Transverse colon (tissue), 4 donors: ENCODE data around the gene ROGDI. TPM values are rescaled to one million over a fixed set of nuclear protein-coding genes. Genes with fewer than 3 reads are reported as not detected.

ENCODE experiments used
- DNase-seq: peaks from one replicate; pipeline ENCODE4 v3.0.0-alpha.2; 2019
- H3K27ac ChIP-seq, 4 donors: fragments of 200-600 bp; sonication (generic); 2 replicates each; pipeline ENCODE4 v1.5.1; 2016 to 2018; ENCODE audit warnings: inconsistent platforms in 4 of 4
- H3K27me3 ChIP-seq: fragments of 200-600 bp; sonication (generic); 2 replicates; pipeline ENCODE4 v1.5.1; 2017; ENCODE audit warnings: inconsistent platforms
- H3K36me3 ChIP-seq, 4 donors: fragments of 200-600 bp; sonication (generic); 2 replicates each; pipeline ENCODE4 v1.5.1; 2017 to 2019; ENCODE audit warnings: inconsistent platforms in 4 of 4
- H3K4me1 ChIP-seq, 4 donors: fragments of 200-600 bp; sonication (generic); 2 replicates each; pipeline ENCODE4 v1.5.1; 2017 to 2020; ENCODE audit warnings: inconsistent platforms in 4 of 4
- H3K4me3 ChIP-seq, 4 donors: fragments of 200-600 bp; sonication (generic); 1 replicate in 1 of 4; 2 replicates in 3 of 4; pipeline versions ENCODE4 v1.5.1 to v1.6.1; 2017 to 2019; ENCODE audit warnings: inconsistent platforms in 4 of 4
- H3K9me3 ChIP-seq, 2 donors: fragments of 200-600 bp; sonication (generic); 2 replicates each; pipeline ENCODE4 v1.5.1; 2017 to 2019; ENCODE audit warnings: inconsistent platforms in 2 of 2
- EP300 ChIP-seq: sonication (generic); formaldehyde crosslinking; IDR thresholded peaks from one replicate; pipeline ENCODE4 v1.6.1; 2017; ENCODE audit warnings: antibody characterized with exemption, low read depth
- POLR2A ChIP-seq: fragments of 450-650 bp; IDR thresholded peaks from one replicate; pipeline ENCODE4 v1.6.1; 2016; ENCODE audit warnings: antibody characterized with exemption, mild to moderate bottlenecking, moderate library complexity
- POLR2AphosphoS5 ChIP-seq, 3 donors: sonication (generic); formaldehyde crosslinking; IDR thresholded peaks; one replicate each; pipeline ENCODE4 v1.6.1; 2016; ENCODE audit warnings: antibody characterized with exemption in 3 of 3
- WGBS, 2 donors: methylation state at CpG; one replicate each; pipeline ENCODE4 v1.1.5; 2018; ENCODE audit warnings: low coverage in 1 of 2; 5-methylcytosine and 5-hydroxymethylcytosine counted together
- in situ Hi-C, 4 donors: fragments of 200-750 bp; cut with MboI; loops; one replicate each; pipeline versions ENCODE4 v1.15.0 to v1.15.1; 2017; ENCODE audit warnings: low sequenced_read_pairs in 3 of 4, low pct_ligation_motif_present in 1 of 4, low pct_unique_long_range_greater_than_20kb in 1 of 4
- intact Hi-C: fragments of 100-400 bp; cut with DNase I; formaldehyde crosslinking; loops from one replicate; pipeline ENCODE4 v1.15.1; 2023; ENCODE audit warnings: low total_unique reads
- total RNA-seq, 4 donors: library from RNA; depleted of rRNA; stranded (reverse); fragments of >200 nt; gene quantifications; one replicate each; pipeline ENCODE4 v1.1.0, GENCODE V29; 2016
- TF ChIP-seq, protein P1 (sequence below), 5 experiments: fragments of 200-600 bp in 3 of 5; fragments of 450-650 bp in 2 of 5; sonication (generic) in 3 of 5; IDR thresholded peaks; 1 replicate in 2 of 5; 2 replicates in 3 of 5; pipeline ENCODE4 v1.5.1; 2016 to 2017; ENCODE audit warnings: antibody characterized with exemption in 5 of 5, inconsistent platforms in 3 of 5, mild to moderate bottlenecking in 2 of 5, moderate library complexity in 1 of 5

The ROGDI gene
- total RNA-seq, 4 donors from 2014 or later: 28.1 to 75.2 (median 43.7) TPM

DNA sequence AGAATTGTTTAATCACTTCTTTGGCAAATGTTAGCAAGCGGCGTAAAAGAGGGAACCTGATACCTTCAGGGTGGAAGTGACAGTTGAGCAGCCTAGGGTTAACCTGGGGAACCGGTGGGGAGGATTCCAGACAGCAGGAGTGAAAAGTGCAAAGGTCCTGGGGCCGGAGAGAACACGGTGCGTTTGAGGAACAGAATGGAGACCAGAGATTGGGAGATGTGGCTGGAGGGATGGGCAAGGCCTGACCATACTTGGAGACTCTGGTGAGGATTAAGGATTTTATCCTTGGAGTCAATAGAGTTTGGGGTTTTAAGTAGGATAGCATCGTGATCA is 33.2 kb downstream of the ROGDI start:
- in situ Hi-C loops: no loop called here
- intact Hi-C loops: loop anchor here (5.0 kb wide), 1 partner anchor 33 kb away; the partner anchor contains the start of gene ROGDI
- H3K36me3 ChIP-seq: peaks cover 0 to 5% (median 0%) of the 10 kb centered on the region in 4 donors
- H3K9me3 ChIP-seq: no peaks in the 10 kb centered on the region
- WGBS, 2 donors: 60 to 61% methylated on average over 6 to 7 of the region's 7 CpGs
- H3K27ac ChIP-seq: peak overlapping the region; percentile 91 to 96 (median 93)
- H3K27me3 ChIP-seq: no peaks in the 10 kb centered on the region
- no peak for DNase-seq
- H3K4me3 ChIP-seq: peak overlapping the region in 3 of 4 donors; percentile 54 to 93 (median 91)
- TF ChIP-seq POLR2A: no peak
- no peak for TF ChIP-seq POLR2AphosphoS5 (IDR thresholded peaks at IDR 0.05)
- TF ChIP-seq, protein P1, sequence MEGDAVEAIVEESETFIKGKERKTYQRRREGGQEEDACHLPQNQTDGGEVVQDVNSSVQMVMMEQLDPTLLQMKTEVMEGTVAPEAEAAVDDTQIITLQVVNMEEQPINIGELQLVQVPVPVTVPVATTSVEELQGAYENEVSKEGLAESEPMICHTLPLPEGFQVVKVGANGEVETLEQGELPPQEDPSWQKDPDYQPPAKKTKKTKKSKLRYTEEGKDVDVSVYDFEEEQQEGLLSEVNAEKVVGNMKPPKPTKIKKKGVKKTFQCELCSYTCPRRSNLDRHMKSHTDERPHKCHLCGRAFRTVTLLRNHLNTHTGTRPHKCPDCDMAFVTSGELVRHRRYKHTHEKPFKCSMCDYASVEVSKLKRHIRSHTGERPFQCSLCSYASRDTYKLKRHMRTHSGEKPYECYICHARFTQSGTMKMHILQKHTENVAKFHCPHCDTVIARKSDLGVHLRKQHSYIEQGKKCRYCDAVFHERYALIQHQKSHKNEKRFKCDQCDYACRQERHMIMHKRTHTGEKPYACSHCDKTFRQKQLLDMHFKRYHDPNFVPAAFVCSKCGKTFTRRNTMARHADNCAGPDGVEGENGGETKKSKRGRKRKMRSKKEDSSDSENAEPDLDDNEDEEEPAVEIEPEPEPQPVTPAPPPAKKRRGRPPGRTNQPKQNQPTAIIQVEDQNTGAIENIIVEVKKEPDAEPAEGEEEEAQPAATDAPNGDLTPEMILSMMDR (IDR thresholded peaks at IDR 0.05): no peak
- TF ChIP-seq EP300: no peak
- H3K4me1 ChIP-seq: peaks cover 11 to 37% (median 26%) of the 10 kb centered on the region in 4 donors

DNA sequence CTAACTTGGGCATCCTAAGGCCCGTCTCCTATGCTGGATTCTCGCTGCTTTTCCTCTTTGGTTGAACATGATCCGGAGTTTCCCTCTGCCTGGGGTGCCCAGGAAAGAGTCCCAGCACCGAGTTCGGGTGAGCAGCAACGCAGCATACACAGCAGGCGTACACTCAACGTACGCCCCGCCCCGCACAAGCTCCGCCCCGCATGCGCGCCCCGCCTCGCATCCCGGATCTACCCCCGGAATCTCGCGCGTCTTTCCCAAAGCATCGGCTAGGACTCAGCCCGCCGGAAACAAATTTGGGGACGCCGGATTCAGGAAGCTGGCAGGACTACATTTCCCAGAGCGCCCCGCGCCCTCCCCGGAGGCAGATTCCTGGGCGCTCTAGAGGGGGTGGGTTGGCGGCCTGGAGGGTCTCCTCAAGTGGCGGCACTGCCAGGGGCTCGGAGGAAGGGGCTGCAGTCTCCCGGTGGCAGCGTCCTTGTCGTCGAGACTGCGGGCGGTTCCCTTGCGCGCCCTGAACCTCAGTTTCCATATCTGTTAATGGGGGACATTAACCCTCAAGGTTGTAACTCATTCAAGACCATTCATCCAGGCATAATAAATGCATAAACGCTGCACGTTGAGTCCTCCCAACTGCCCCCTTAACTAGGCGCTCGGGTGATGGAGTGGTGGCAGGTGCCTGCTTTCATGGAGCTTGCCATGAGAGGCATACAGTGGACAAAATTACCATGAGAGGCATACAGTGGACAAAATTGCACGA is 33.7 kb downstream of the ROGDI start:
- Histone ChIP-seq H3K36me3 (peaks cover 0 to 5% (median 0%) of the 10 kb centered on the region in 4 donors), H3K9me3 (no peaks in the 10 kb centered on the region), H3K27me3 (no peaks in the 10 kb centered on the region), H3K27ac (peak overlapping the region; percentile 91 to 96 (median 93)), H3K4me1 (peaks cover 11 to 37% (median 26%) of the 10 kb centered on the region in 4 donors), H3K4me3 (peak overlapping the region; percentile 49 to 93 (median 72))
- intact Hi-C loops: loop anchor here (5.0 kb wide), 1 partner anchor 34 kb away; the partner anchor contains the start of gene ROGDI
- DNase-seq: peak; percentile 99
- WGBS, 2 donors: 4 to 13% methylated on average over 14 to 45 of the region's 48 CpGs
- in situ Hi-C loops: no loop called here
- TF ChIP-seq EP300 (no peak), POLR2A (peak; percentile 89), POLR2AphosphoS5 (IDR thresholded peaks at IDR 0.05) (peak; percentile 95 to 97 (median 95))

DNA sequence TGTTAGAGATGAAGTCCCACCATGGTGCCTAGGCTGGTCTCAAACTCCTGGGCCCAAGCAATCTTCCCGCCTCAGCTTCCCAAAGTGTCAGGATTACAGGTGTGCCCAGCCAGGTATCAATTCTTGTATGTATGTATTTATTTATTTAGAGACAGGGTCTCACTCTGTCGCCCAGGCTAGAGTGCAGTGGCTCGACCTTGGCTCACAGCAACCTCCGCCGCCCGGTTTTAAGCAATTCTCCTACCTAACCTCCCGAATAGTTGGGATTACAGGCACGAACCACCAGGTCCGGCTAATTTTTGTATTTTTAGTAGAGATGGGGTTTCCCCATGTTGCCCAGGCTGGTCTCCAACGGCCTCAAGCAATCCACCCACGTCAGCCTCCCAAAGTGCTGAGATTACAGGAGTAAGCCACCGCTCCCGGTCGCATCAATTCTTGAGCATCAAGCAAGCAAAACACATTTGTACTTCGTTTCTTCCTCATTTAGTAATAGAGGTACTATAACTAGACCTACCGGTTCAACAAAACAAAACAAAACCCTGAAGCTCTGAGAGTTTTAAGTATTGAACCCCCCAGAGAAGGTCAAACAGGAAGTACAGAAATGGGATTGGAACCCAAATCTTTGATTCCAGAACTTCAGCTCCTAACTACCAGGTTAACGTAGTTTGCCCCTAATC is 34.4 kb downstream of the ROGDI start:
- H3K4me3 ChIP-seq: peak overlapping the region; percentile 16 to 93 (median 82)
- H3K27me3 ChIP-seq: no peaks in the 10 kb centered on the region
- peak; percentile 40 for DNase-seq
- H3K27ac ChIP-seq: peak overlapping the region; percentile 91 to 96 (median 93)
- no peaks in the 10 kb centered on the region for H3K9me3 ChIP-seq
- in situ Hi-C loops (no loop called here), intact Hi-C loops (loop anchor here (5.0 kb wide), 1 partner anchor 34 kb away; the partner anchor contains the start of gene ROGDI)
- 38 to 42% methylated on average over 6 to 17 of the region's 17 CpGs for WGBS, 2 donors
- H3K4me1 ChIP-seq: peaks cover 11 to 37% (median 26%) of the 10 kb centered on the region in 4 donors
- peaks cover 0 to 5% (median 0%) of the 10 kb centered on the region in 4 donors for H3K36me3 ChIP-seq
- TF ChIP-seq POLR2A: no peak
- no peak for TF ChIP-seq POLR2AphosphoS5 (IDR thresholded peaks at IDR 0.05)
- no peak for TF ChIP-seq EP300
- TF ChIP-seq, protein P1 (IDR thresholded peaks at IDR 0.05): no peak

DNA sequence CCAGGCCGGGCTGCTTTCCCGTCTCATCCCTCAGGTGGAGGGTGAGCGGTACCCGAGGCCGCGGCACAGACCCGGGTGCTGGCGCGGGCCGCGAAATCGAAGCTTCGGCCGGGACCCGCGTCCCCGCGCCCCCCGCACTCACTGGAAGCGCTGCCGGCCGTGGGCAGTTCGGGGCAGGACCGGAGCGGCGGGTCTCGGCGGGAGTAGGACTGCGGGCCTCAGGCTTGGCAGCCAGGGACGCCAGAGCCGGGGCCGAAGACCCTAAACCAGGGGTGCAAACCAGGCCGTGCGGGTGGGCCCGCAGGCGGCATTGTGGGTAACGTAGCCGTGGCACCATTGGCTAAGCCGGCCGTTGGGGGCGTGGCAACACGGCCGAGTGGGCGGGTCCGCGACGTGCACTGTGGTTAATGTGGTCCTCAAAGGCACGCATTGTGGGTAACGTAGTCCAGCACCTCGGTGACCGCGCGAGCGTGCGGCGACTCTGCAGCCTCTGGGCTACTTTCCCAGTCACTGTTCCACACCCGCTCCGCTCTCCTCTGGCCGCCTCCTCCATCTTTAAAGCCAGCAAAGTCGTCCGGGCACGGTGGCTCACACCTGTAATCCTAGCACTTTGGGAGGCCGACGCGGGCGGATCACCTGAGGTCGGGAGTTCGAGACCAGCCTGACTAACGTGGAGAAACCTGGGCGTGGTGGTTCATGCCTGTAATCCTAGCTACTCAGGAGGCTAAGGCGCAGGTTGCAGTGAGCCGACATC is 35.4 kb downstream of the ROGDI start, which contains the start of gene ZNF500:
Gene ZNF500, minus strand, starts transcription at position 288 of the 754 bp plus-strand sequence. CDS start 1,184 bp downstream, outside the sequence.
- Histone ChIP-seq H3K27ac (peak within 1 kb of the TSS; percentile 91 to 96 (median 93)), H3K4me1 (peaks cover 11 to 37% (median 26%) of the 10 kb centered on the region in 4 donors), H3K4me3 (peak within 1 kb of the TSS; percentile 73 to 96 (median 92)), H3K27me3 (no peaks in the 10 kb centered on the region), H3K9me3 (no peaks in the 10 kb centered on the region), H3K36me3 (peaks cover 0 to 6% (median under 1%) of the 10 kb centered on the region in 4 donors)
- intact Hi-C loops: loop anchor here (5.0 kb wide), 1 partner anchor 35 kb away; the partner anchor contains the start of gene ROGDI
- TF ChIP-seq POLR2A (peak; percentile 69), EP300 (no peak), POLR2AphosphoS5 (IDR thresholded peaks at IDR 0.05) (peak; percentile 83 to 90 (median 85))
- TF ChIP-seq, protein P1 (IDR thresholded peaks at IDR 0.05): no peak
- peak; percentile 99 for DNase-seq
- 3% methylated on average over 62 of the region's 72 CpGs; no CpG with 5 or more reads in 1 of the 2 donors for WGBS, 2 donors
- in situ Hi-C loops: no loop called here
